ENCODE data around the gene TRPM6.

TRPM6 gene

DNA sequence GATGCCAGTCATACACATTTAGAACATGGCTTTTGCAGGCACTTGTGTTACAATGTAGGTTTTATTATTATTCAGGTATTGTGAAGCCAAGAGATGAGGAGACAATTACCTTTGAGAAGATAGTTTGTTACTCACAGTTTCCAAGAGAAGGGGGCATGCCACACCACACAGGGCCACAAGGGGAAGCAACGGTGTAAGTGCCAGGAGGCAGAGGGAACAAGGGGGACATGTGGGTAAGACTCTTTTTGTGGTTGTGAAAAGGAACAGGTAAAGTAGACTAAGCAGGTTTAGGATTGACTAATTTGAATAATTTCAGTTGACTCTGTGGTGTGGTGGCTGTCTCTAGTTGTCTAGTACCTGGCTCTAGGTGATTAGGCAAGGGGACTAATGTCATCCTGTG is 191.2 kb downstream of the TRPM6 start:
- no peak for DNase-seq

DNA sequence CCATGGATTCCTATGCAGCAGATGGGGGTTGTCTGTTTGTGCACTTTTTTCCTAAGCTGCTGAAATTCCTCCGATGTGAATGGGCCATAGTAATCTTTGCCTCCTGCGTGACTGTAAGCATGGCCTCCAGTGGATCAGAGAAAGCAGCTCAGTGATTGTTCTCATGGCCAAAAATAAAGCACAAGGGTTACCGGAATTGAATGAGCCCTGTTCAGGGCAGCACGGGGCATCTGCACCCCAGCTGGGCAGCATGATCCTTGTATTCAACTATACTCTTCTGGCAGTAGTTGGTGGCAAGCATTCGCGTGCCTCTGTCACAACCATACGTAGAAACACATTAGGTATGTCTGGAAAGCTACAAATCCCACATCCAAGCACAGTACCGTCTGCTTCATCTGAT is 196.7 kb downstream of the TRPM6 start:
- DNase-seq = no peak

DNA sequence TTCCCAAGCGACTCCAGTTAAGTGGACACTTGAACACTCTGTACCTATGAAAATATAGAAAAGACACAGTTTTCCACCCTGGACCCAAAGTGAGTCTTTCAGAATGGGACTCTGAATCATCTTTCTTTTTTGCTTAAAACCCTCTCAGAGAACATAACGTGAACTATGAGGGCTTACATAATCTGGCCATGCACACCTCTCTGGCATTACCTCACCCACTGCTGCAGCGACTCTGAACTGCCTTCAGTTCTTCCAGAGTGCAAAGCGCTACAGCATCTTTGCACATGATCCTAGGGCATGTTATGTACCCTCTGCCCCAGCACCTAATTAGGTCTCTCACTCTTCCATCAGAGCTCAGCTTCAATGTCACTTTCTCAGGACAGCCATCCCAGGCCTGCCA is 204.4 kb downstream of the TRPM6 start:
- DNase-seq = no peak

DNA sequence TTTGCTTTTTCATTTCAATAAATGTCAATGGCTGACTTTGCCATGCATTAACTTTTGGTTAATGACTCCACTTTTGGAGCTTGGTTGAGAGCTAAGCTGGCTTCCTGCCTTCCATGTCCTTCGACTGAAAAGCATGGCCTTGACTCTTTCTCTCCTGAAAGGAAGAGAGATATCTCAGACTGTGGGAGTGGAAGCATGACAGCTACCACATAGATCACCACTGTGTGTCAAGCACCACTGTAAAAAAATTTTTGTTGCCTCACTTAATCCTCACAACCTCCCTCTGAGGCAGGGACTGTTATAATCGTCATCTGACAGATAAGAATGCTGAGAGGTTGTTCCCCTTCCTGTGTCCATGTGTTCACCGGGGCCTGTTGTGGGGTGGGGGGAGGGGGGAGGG is 205.8 kb downstream of the TRPM6 start:
- no peak for DNase-seq

DNA sequence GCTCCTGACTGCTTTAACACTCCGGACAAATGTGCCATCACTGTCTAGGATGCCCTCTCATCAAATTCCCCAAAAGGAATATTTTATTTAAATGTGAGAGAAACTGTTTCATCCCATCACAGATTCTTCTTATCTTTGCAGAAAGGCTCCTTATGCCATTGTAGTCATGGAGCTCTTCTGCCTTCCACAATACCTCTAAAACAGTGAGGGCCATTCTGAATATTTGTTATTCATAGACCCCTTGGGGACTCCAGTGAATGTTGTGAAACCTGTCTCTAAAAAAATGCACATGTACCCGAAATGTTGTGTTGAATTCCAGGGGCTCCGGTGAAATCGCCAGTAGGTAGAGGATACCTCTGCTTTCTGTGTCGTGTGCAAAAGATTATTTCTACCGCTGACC is 213.6 kb downstream of the TRPM6 start:
- no peak for DNase-seq
